Mesenchymal stem cell (in vitro differentiated cells and primary cell): Measurements from ENCODE around the gene SPATA25.

ENCODE experiments used
- DNase-seq: peaks from one replicate; pipeline ENCODE4 v3.0.0-alpha.2; 2013
- H2AFZ ChIP-seq: one replicate; pipeline ENCODE4 v1.6.1; 2013; ENCODE audit warnings: low read depth, mild to moderate bottlenecking, control low read depth, inconsistent platforms, low read length, moderate library complexity
- H2AK5ac ChIP-seq: 2 replicates; pipeline ENCODE4 v1.6.1; 2013; ENCODE audit warnings: low read length, moderate library complexity, mild to moderate bottlenecking, inconsistent platforms; ENCODE audit not compliant: severe bottlenecking
- H2BK120ac ChIP-seq: one replicate; pipeline ENCODE4 v1.6.1; 2013; ENCODE audit warnings: low read depth, mild to moderate bottlenecking, inconsistent platforms, low read length, moderate library complexity
- H2BK12ac ChIP-seq, 2 experiments: one replicate each; pipeline ENCODE4 v1.6.1; 2013; ENCODE audit warnings: inconsistent platforms in 2 of 2, low read length in 2 of 2, mild to moderate bottlenecking in 2 of 2, moderate library complexity in 2 of 2, control low read depth in 1 of 2
- H2BK15ac ChIP-seq: one replicate; pipeline ENCODE4 v1.6.1; 2013; ENCODE audit warnings: mild to moderate bottlenecking, low read depth, inconsistent platforms; ENCODE audit not compliant: poor library complexity, severe bottlenecking
- H2BK5ac ChIP-seq: 2 replicates; pipeline ENCODE4 v1.6.1; 2013; ENCODE audit warnings: low read depth, mild to moderate bottlenecking, low read length, control low read depth, inconsistent platforms; ENCODE audit not compliant: poor library complexity, severe bottlenecking
- H3K14ac ChIP-seq, 2 experiments: one replicate each; pipeline ENCODE4 v1.6.1; 2013; ENCODE audit warnings: inconsistent platforms in 2 of 2, low read length in 2 of 2, control low read depth in 1 of 2, mild to moderate bottlenecking in 1 of 2, moderate library complexity in 1 of 2
- H3K18ac ChIP-seq, 2 experiments: one replicate each; pipeline ENCODE4 v1.6.1; 2013; ENCODE audit warnings: inconsistent platforms in 2 of 2, low read length in 2 of 2, control low read depth in 1 of 2, low read depth in 1 of 2, mild to moderate bottlenecking in 1 of 2
- H3K23ac ChIP-seq, 2 experiments: one replicate each; pipeline ENCODE4 v1.6.1; 2013; ENCODE audit warnings: inconsistent platforms in 2 of 2, low read length in 2 of 2, mild to moderate bottlenecking in 2 of 2, moderate library complexity in 2 of 2, control low read depth in 1 of 2
- H3K27ac ChIP-seq: 2 replicates; pipeline ENCODE4 v1.5.1; 2013; ENCODE audit warnings: mild to moderate bottlenecking, moderate library complexity, low read length, control low read depth, inconsistent platforms; ENCODE audit not compliant: poor library complexity, severe bottlenecking
- H3K27me3 ChIP-seq, 2 experiments: 2 replicates each; pipeline versions ENCODE4 v1.6.1 to v1.7.0; 2013; ENCODE audit warnings: low read length in 2 of 2, mild to moderate bottlenecking in 2 of 2, moderate library complexity in 2 of 2, control low read depth in 1 of 2, inconsistent platforms in 1 of 2; ENCODE audit not compliant: control insufficient read depth in 1 of 2, insufficient read depth in 1 of 2
- H3K36me3 ChIP-seq, 2 experiments: 2 replicates each; pipeline versions ENCODE4 v1.6.1 to v1.7.0; 2013; ENCODE audit warnings: low read length in 2 of 2, control low read depth in 1 of 2, inconsistent platforms in 1 of 2, low read depth in 1 of 2, mild to moderate bottlenecking in 1 of 2; ENCODE audit not compliant: insufficient read depth in 2 of 2, control insufficient read depth in 1 of 2
- H3K4ac ChIP-seq, 2 experiments: one replicate each; pipeline ENCODE4 v1.6.1; 2013; ENCODE audit warnings: inconsistent platforms in 2 of 2, low read length in 2 of 2, mild to moderate bottlenecking in 2 of 2, moderate library complexity in 2 of 2, control low read depth in 1 of 2, low read depth in 1 of 2
- H3K4me1 ChIP-seq: 2 replicates; pipeline ENCODE4 v1.6.1; 2013; ENCODE audit warnings: low read depth, low read length, control low read depth; ENCODE audit not compliant: control insufficient read depth, insufficient read depth
- H3K4me2 ChIP-seq: 2 replicates; pipeline ENCODE4 v1.6.1; 2013; ENCODE audit warnings: low read length, mild to moderate bottlenecking, inconsistent platforms; ENCODE audit not compliant: poor library complexity, severe bottlenecking
- H3K4me3 ChIP-seq, 2 experiments: 2 replicates each; pipeline versions ENCODE4 v1.5.1 to v1.7.0; 2013; ENCODE audit warnings: low read length in 2 of 2, mild to moderate bottlenecking in 2 of 2, control low read depth in 1 of 2, low read depth in 1 of 2; ENCODE audit not compliant: insufficient read depth in 1 of 2
- H3K79me1 ChIP-seq: replicated peaks from 2 replicates; pipeline ENCODE4 v1.6.1; 2013; ENCODE audit warnings: mild to moderate bottlenecking, control low read depth, low read length, inconsistent platforms; ENCODE audit not compliant: poor library complexity, severe bottlenecking
- H3K9ac ChIP-seq: 2 replicates; pipeline ENCODE4 v1.7.0; 2013; ENCODE audit warnings: mild to moderate bottlenecking, low read length, moderate library complexity
- H3K9me3 ChIP-seq: 2 replicates; pipeline ENCODE4 v1.7.0; 2013; ENCODE audit warnings: mild to moderate bottlenecking, low read length; ENCODE audit not compliant: control insufficient read depth
- H4K8ac ChIP-seq: one replicate; pipeline ENCODE4 v1.6.1; 2013; ENCODE audit warnings: inconsistent platforms, mild to moderate bottlenecking, low read length, moderate library complexity
- H4K91ac ChIP-seq: one replicate; pipeline ENCODE4 v1.6.1; 2013; ENCODE audit warnings: mild to moderate bottlenecking, low read length, inconsistent platforms
- WGBS: methylation state at CpG from one replicate; pipeline ENCODE4 v1.1.7; 2013; ENCODE audit warnings: mixed read lengths; 5-methylcytosine and 5-hydroxymethylcytosine counted together

Gene SPATA25

DNA sequence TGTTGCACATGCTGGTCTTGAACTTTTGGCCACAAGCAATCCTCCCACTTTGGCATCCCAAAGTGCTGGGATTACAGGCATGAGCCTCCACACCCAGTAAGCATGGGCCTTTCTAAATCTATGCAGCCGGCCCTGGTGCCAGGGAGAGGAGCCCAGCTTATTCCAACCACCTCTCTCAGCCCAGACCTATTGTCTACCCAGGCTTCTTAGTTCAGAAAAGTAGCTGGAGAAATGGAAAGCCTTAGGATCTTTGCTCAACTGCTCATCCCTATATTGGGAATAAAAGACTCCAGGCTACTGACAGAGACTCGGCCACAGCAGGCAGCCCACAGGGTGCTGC lies 39.3 kb upstream of the SPATA25 start:
- 79% methylated on average over 2 of the region's 2 CpGs for WGBS
- H3K14ac ChIP-seq: no peak overlapping the region
- H4K8ac ChIP-seq: no peak overlapping the region
- no peak overlapping the region for H2BK120ac ChIP-seq
- no peak overlapping the region for H3K4me3 ChIP-seq
- H3K9ac ChIP-seq: no peak overlapping the region
- no peak overlapping the region for H2AFZ ChIP-seq
- DNase-seq: no peak
- no peak overlapping the region for H3K18ac ChIP-seq
- peak overlapping the region; percentile 70 for H2AK5ac ChIP-seq
- H3K36me3 ChIP-seq: peaks cover 0 to 5% of the 10 kb centered on the region in 2 experiments
- H3K79me1 ChIP-seq: peaks cover 5% of the 10 kb centered on the region
- H3K27me3 ChIP-seq: no peaks in the 10 kb centered on the region
- H3K4me1 ChIP-seq: peaks cover 13% of the 10 kb centered on the region
- H2BK15ac ChIP-seq: no peak overlapping the region
- no peak overlapping the region for H3K23ac ChIP-seq
- no peak overlapping the region for H3K4me2 ChIP-seq
- no peak overlapping the region for H3K27ac ChIP-seq
- no peaks in the 10 kb centered on the region for H3K9me3 ChIP-seq
- H4K91ac ChIP-seq: no peak overlapping the region
- H3K4ac ChIP-seq: no peak overlapping the region
- no peak overlapping the region for H2BK5ac ChIP-seq
- H2BK12ac ChIP-seq: no peak overlapping the region

DNA sequence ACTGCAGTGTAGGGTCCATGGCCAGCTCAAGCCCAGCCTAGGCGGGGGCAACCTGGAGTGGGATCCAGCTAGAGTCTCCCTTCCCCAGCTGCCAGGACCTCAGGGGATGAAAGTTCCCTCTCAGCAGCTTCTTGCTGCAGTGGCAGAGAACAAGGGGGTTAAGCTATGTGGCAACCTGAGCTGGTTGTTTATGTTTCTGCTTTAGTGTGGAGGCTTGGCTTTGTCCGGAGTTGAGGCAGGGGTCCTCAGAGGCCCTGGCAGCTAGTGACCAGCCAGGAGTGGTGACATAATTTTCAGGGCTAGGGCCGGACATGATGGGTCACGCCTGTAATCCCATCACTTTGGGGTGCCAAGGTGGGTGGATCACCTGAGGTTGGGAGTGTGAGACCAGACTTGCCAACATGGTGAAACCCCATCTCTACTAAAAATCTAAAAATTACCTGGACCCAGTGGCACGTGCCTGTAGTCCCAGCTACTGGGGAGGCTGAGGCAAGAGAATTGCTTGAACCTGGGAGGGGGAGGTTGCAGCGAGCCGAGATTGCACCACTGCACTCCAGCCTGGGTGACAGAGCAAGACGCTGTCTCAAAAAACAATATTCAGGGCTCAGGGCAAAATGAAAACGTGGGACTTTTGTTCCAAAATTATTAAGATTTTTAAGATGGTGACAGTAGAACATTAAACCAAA lies 38.5 kb upstream of the SPATA25 start:
- DNase-seq: no peak
- H3K4me3 ChIP-seq: no peak overlapping the region
- H2BK5ac ChIP-seq: no peak overlapping the region
- 84% methylated on average over 8 of the region's 9 CpGs for WGBS
- H3K4me2 ChIP-seq: no peak overlapping the region
- peak overlapping the region; percentile 44 for H2BK15ac ChIP-seq
- no peak overlapping the region for H3K18ac ChIP-seq
- H2AK5ac ChIP-seq: no peak overlapping the region
- H2BK12ac ChIP-seq: peak overlapping the region in 1 of 2 experiments; percentile 28
- peak overlapping the region in 1 of 2 experiments; percentile 69 for H3K4ac ChIP-seq
- no peak overlapping the region for H3K27ac ChIP-seq
- no peak overlapping the region for H3K14ac ChIP-seq
- no peak overlapping the region for H4K91ac ChIP-seq
- no peak overlapping the region for H2AFZ ChIP-seq
- no peak overlapping the region for H2BK120ac ChIP-seq
- H3K4me1 ChIP-seq: peaks cover 13% of the 10 kb centered on the region
- H3K36me3 ChIP-seq: peaks cover 0 to 2% of the 10 kb centered on the region in 2 experiments
- H3K9ac ChIP-seq: no peak overlapping the region
- no peak overlapping the region for H3K23ac ChIP-seq
- no peaks in the 10 kb centered on the region for H3K9me3 ChIP-seq
- H4K8ac ChIP-seq: no peak overlapping the region
- H3K79me1 ChIP-seq: peaks cover 2% of the 10 kb centered on the region
- H3K27me3 ChIP-seq: no peaks in the 10 kb centered on the region

DNA sequence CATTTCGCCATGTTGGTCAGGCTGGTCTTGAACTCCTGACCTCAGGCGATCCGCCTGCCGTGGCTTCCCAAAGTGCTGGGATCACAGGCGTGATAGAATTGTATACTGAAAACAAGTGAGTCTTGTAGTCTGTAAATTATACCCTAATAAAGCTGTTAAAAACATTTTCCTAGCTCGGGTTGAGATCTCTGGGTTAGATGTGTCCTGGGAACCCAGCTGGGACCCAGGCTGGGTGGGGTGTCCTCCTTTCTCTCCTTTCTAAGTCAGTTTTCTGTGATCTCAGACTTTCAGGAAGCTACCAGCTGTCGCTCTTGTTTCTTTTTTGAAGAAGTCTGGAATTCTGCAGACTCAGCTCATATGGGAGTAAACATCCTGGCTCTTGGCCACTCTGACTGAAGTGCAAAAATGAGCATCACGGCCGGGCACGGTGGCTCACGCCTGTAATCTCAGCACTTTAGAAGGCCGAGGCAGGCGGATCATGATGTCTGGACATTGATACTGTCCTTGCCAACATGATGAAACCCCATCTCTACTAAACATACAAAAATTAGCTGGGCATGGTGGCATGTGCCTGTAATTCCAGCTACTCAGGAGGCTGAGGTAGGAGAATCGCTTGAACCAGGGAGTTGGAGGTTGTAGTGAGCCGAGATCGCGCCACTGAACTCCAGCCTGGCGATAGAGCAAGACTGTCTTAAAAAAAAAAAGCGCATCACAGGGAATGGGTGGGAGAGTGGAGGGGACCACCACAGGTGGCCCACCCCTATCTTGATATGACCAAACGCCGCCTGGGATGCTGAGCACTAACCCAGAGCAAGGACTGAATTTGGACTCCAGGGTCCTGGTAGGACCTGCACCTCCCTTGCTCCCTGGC lies 37.2 kb upstream of the SPATA25 start:
- H3K4ac ChIP-seq: peak overlapping the region; percentile 57 to 64
- H2BK120ac ChIP-seq: peak overlapping the region; percentile 61
- no peak overlapping the region for H3K23ac ChIP-seq
- H3K27me3 ChIP-seq: no peaks in the 10 kb centered on the region
- no peak overlapping the region for H2BK5ac ChIP-seq
- H3K9ac ChIP-seq: peak overlapping the region; percentile 66
- H3K36me3 ChIP-seq: no peaks in the 10 kb centered on the region
- peaks cover 19% of the 10 kb centered on the region for H3K4me1 ChIP-seq
- peak overlapping the region; percentile 56 for H3K27ac ChIP-seq
- H2BK15ac ChIP-seq: peak overlapping the region; percentile 69
- no peaks in the 10 kb centered on the region for H3K9me3 ChIP-seq
- peak overlapping the region; percentile 19 for H3K4me2 ChIP-seq
- peak overlapping the region; percentile 90 for H4K91ac ChIP-seq
- H3K4me3 ChIP-seq: no peak overlapping the region
- peak overlapping the region; percentile 63 to 72 for H3K18ac ChIP-seq
- H3K14ac ChIP-seq: peak overlapping the region in 1 of 2 experiments; percentile 7
- peak overlapping the region; percentile 66 to 91 for H2BK12ac ChIP-seq
- H3K79me1 ChIP-seq: no peaks in the 10 kb centered on the region
- H2AFZ ChIP-seq: no peak overlapping the region
- peak; percentile 89 for DNase-seq
- peak overlapping the region; percentile 77 for H4K8ac ChIP-seq
- peak overlapping the region; percentile 82 for H2AK5ac ChIP-seq
- 47% methylated on average over 20 of the region's 21 CpGs for WGBS
